GM21717 (cell line): Measurements from ENCODE around the gene PPP1R3E.

ENCODE experiments used
- ATAC-seq: cut with Tn5 transposase; IDR thresholded peaks from one replicate; pipeline ENCODE4 v1.9.1; 2021; ENCODE audit warnings: mild to moderate bottlenecking, moderate library complexity; ENCODE audit not compliant: unreplicated experiment

Gene PPP1R3E

DNA sequence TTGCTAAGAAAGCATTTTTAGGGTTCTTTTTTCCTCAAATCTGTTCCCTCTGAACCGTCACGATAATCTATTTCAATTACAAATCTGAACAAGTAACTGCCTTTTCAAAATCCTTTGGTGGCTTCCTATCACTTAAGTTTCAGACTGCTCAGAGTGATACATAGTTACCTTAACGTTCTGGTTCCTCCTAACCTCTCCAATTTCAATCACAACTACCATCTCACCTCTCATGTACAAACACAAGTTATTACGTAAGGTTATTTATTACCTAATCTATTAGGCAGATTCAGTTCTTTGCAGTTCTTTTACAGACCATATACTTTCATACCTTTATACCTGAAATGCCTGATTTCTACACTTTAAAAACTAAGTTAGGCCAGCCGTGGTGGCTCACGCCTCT is 52.8 kb downstream of the PPP1R3E start:
- ATAC-seq, result no peak

DNA sequence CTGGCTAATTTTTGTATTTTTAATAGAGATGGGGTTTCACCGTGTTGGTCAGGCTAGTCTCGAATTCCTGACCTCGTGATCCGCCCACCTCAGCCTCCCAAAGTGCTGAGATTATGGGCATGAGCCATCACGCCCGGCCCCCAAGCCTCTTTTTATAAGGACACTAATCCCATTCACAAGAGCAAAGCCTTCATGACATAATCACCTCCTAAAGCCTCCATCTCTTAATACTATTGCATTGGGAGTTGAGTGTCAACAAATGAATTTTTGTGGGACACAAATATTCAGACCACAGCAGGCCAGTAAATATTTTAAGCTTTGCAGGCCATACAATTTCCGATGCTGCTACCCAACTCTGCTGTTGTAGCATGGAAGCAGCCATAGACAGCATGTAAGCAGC is 54.1 kb downstream of the PPP1R3E start:
- ATAC-seq, result no peak
